SIG-M5 treated with dmso at 0.1 percent for 504 hours (cell line): ENCODE measurements around the gene LRP1B.

Experiments
- DNase-seq: peaks from one replicate; lab custom pipeline; 2025; ENCODE audit not compliant: unreplicated experiment; lab: John Stamatoyannopoulos, UW

The LRP1B gene

GRCh38 chr2:142042536-142043199 lies 88.1 kb downstream of the LRP1B start:
- DNase-seq, result no peak

DNA sequence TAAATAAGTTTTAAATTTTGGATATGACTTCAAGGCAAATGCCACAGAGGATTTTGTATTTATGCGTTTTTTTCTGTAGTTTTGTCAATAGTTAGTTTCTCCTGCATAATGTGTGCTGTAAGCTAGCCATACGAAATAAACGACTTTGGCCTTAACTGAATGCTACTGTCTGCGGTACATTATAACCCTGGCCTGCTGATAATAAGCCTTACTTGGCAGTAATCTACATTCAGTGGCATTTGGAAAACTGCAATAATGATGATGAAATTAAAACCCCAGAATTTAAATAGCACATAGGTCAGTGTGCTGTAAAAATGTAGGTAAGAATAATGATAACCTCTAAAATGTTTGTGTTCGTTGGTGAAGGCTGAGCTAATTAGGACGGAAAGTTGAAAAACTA lies 88.8 kb downstream of the LRP1B start:
- no peak for DNase-seq

GRCh38 chr2:142041105-142041504 lies 89.7 kb downstream of the LRP1B start:
- no peak for DNase-seq

- no peak for DNase-seq
These were observed 90.3 kb downstream of the LRP1B start for GRCh38 chr2:142040556-142040955.

GRCh38 chr2:142038826-142039225 lies 92.0 kb downstream of the LRP1B start:
- no peak for DNase-seq

- no peak for DNase-seq
These were observed 93.1 kb downstream of the LRP1B start for GRCh38 chr2:142037744-142038143.

- DNase-seq, result no peak
These were observed 93.8 kb downstream of the LRP1B start for GRCh38 chr2:142037066-142037465.

GRCh38 chr2:142033393-142033792 lies 97.4 kb downstream of the LRP1B start:
- no peak for DNase-seq

DNA sequence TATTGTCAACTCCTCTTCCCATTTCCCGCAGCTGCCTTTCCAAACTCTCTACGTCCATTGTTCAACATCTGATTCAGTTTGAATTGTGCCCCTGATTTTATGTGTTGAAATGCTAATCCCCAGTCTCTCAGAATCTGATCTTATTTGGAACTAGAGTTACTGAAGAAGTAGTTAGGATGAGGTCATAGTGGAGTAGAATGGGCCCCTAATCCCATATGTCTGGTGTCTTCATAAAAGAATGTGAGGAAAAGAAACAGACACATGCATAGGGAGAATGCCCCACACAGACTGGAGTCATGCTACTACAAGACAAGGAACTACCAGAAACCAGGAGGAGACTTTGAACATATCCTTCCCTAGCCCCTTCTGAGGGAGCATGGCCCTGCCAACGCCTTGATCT lies 99.2 kb downstream of the LRP1B start:
- DNase-seq, result no peak

GRCh38 chr2:142030735-142031134 lies 100.1 kb downstream of the LRP1B start:
- no peak for DNase-seq

DNA sequence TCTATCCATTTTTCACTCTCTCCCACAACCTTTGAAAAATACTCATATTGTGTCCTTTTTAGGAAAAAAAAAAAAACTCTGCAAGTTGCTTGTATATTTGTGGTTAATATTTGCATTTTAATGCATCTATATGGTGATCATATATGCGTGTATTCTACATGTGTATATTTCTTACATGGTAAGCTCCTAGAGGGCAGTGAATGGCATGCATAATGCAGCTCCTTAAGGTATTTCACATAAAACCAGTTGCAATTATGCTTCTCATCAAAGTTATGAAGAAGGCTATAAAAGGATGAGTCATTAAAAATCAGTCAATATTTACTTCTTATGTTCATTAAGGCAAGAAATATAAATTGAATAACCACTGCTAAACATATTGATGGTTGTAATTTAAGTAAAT lies 100.8 kb downstream of the LRP1B start:
- no peak for DNase-seq

- no peak for DNase-seq
These were observed 105.4 kb downstream of the LRP1B start for GRCh38 chr2:142025394-142025793.

- no peak for DNase-seq
These were observed 110.4 kb downstream of the LRP1B start for GRCh38 chr2:142020368-142020767.

GRCh38 chr2:142014536-142014935 lies 116.3 kb downstream of the LRP1B start:
- no peak for DNase-seq

DNA sequence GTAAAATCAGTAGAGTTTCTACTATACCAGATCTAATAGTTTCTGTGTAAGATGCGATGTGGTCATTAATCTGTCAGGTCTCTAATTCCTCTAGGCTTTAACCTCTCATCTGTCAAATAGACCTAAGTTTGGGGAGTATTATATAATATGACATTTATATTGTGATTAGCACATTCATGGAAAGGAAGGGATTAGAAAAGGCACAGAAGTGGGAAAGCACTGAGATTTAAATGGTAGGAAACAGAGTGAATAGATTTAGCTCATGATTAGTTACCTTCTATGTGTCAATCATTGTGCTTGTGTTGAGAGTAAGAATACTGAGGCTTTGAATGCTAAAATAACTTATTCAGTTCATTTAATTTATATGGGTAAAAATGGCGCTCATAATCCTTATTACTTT lies 118.0 kb downstream of the LRP1B start:
- no peak for DNase-seq

DNA sequence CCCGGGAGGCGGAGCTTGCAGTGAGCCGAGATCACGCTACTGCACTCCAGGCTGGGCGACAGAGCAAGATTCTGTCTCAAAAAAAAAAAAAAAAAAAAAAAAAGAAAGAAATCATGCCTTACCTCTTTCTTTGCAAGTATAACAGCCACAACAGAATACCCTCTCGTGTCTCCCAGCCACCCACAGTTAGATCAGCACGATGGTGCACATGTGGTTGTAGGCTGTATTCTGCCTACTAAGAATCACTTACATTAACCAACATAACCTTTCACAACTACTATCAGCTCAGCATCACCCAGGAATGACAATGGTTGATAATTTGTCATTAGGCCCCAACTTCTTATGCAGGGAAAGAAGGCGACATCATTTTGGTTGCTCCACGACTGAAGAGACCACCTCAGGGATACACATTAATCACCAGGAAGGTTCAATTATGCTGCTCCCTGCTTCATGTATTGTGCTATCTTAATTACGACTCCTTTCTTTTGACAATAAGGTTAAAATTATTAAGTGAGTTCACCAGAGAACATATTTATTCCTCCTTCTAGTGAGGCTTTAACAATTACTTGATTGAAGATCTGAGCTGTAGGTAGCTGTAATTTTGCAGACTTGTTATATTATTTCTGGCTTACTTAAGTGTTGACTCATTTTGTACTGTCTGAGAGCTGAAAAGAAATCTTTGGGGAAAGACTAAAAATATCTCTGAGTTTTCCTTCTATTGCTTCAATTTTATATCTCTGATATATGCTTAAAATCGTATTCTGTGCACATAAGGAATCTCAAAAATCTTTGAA lies 120.1 kb downstream of the LRP1B start:
- no peak for DNase-seq

DNA sequence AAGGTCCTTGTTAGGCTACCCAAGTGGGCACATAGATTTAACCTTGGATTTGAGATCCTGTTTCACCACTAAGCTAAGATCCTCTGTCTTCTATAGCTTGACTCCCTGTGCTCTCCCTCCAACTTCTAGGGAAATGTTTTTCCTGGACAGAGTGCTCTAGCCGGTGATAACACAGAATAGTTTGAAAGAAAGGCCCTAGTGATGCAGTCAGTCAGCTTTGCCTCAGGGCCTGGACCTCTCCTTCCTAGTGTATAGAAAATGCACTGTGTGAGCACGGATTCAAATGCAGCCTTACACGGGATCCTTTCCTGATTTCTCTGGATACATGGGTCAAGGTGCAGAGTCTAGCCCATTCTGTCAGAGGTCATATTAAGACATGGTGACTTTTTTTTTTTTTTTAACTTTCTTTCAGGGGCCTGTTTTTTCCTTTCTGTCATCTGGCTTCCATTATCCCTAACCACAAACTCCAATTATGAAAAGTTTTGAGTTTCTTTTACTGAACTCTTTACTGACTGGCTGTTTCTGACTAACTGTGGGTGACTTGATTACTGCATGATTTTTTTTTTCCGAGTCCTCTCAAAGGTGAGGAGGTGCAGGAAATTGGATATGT lies 122.6 kb downstream of the LRP1B start:
- DNase-seq, result no peak

DNA sequence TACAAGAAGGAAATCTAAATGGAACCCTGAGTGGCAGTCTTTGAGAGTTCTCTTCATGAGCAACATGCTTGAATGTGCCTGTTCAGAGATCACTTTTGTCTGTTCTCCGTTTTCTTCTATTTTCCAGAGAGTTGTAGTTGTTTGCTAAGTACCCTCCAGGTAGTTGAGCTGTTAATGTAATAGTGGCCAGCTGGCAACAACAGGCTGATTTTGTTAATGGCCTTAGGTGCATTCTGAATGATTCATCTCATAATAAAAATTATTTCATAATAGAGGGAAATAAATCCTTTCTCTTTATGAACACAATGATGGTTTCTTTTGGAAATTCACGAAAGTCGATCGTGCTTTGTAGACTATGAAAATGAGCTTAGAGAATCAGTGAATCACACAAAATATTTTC lies 136.8 kb downstream of the LRP1B start:
- DNase-seq, result no peak

DNA sequence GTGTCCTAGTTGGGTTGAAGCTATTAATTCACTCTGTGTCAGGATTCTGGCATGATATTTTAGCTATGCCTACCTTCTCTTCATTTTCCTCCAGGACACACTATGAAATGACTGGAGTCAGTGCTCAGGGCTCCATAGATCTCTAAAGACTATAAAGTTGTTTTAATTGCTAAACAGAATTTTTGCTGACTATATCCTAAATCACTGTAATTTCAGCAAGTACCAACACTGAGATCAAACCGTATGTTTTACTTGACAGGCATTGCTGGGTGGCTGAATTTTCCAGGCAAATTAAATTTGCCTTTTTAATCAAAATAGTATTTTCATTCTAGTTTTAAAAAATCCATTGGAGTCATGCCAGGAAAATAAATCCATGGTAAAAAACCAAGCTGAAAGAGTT lies 138.1 kb downstream of the LRP1B start:
- DNase-seq, result no peak

DNA sequence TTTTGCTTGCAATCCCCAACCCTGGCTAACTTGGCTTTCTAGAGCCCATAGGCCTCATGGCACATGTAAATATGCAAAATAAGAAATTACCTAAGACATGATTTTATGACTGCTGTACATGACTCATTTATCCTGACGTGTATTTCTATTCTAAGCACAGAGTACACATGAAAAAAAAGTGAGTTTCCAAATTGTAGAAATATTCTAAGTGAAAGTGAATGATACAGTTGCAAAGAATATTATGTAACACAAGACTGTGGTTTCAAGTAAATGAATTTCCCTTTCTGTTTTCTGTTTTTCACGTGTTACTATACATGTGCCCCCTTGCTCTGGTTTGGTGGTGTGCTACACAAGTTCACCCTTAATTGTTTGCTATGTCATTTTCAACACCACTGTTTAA lies 162.4 kb downstream of the LRP1B start:
- DNase-seq, result peak; percentile 51

DNA sequence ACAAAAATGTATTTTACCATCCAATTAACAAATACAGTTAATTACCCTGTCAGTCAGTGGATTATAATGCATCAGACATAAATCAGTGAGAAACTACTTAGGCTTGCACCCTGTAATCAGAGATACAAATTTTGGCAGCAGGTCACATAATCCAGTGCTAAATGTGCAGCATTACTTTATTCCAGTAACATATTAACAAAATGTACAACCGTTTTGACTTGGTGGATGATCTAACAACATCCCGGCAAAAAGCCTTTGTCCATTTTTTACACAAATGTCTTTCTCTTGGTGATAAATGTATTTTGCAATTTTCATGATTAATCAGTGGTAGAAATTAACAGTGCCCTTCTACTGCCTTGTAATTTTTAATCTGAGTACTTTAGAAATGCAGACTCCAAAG lies 162.8 kb downstream of the LRP1B start:
- DNase-seq, result no peak

- no peak for DNase-seq
These were observed 163.3 kb downstream of the LRP1B start for GRCh38 chr2:141967503-141967902.
